ENCODE data around the gene TBX21. TPM values are rescaled to one million over a fixed set of nuclear protein-coding genes. Genes with fewer than 3 reads are reported as not detected.

Gene TBX21
- total RNA-seq, 1 experiment from 2014 or later = not detected

DNA sequence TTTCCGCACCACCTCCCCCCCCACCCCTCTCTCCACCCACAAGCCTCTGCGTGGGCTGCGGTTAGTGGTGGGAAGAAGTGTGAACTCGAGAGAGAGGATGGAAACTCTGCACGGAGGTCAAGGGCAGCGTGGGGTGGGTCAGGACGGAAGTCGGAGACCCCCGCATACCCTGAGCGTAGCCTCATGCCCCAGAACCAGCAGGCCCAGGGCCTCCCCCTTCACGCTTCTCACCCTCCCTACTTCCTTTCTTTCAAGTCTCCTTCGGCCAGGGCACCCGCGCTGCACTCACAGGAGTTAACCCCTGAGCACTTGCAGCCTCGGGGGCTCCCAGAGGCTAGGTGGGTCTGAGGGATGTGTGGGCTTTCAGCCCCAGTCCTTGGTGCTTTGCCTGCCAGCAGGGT is 29.8 kb upstream of the TBX21 start:
- ChIA-PET CTCF (no interaction called here), POLR2A (no interaction called here)
- no TSS peak for BruUV-seq (replicated peaks)
- Mint-ChIP-seq H3K9me3 (ENCODE audit: unreplicated experiment) (no peaks in the 10 kb centered on the region), H3K4me1 (ENCODE audit: insufficient read depth, unreplicated experiment) (peaks cover 8% of the 10 kb centered on the region), H3K36me3 (ENCODE audit: insufficient read depth, unreplicated experiment) (no peaks in the 10 kb centered on the region), H3K27ac (ENCODE audit: low read depth, unreplicated experiment) (no peak overlapping the region), H3K4me3 (ENCODE audit: unreplicated experiment) (no peak overlapping the region), H3K27me3 (ENCODE audit: insufficient read depth, unreplicated experiment) (peaks cover 43% of the 10 kb centered on the region)
- no peak for DNase-seq (ENCODE audit: unreplicated experiment)
- TF ChIP-seq CTCF (IDR thresholded peaks at IDR 0.05; ENCODE audit: unreplicated experiment) = no peak
- intact Hi-C loops (cut with micrococcal nuclease) = no loop called here

DNA sequence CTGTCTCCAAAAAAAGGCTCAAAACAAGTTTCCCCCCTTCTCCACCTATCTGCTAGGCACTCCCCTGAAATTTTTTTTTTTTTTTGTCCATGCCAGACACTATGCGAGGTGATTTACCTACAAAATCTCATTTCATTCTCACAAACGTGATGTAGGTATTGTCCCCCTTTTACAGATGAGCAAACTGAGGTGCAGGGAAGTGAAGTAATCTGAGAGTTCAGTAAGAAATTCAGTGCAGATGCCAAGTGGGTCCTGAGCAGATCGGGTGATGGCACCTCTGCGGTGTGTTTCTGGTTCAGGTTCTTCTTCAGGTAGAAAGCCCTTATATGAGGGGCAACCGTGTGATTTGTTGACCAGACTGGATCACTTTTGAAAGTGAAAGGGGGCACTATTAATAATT is 29.4 kb upstream of the TBX21 start:
- peaks cover 43% of the 10 kb centered on the region for H3K27me3 Mint-ChIP-seq (ENCODE audit: insufficient read depth, unreplicated experiment)

DNA sequence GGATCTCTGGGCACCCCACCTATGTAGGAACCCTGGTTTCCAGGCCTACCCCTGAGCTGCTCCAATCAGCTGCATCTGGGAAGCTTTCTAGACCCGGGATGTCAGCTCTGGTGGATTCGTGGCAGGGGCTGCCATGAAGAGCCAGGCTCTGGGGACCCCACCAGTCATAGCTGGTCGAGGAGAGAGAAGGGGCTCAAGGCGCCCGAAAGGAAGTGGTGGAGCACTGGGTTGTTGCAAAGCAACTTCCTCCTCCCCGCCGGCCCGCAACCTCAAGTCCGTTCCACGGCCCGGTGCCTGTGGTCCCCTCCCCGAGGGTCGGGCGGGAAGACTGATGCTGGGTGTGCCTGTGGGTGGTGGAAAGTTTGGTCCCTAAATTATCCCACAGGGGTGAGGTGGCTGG is 28.9 kb upstream of the TBX21 start:
- TF ChIP-seq CTCF (IDR thresholded peaks at IDR 0.05; ENCODE audit: unreplicated experiment) = no peak
- POLR2A ChIA-PET = no interaction called here
- H3K27me3 Mint-ChIP-seq (ENCODE audit: insufficient read depth, unreplicated experiment) = peaks cover 43% of the 10 kb centered on the region
- no peak overlapping the region for H3K4me3 Mint-ChIP-seq (ENCODE audit: unreplicated experiment)
- no peaks in the 10 kb centered on the region for H3K36me3 Mint-ChIP-seq (ENCODE audit: insufficient read depth, unreplicated experiment)
- no peak overlapping the region for H3K27ac Mint-ChIP-seq (ENCODE audit: low read depth, unreplicated experiment)
- no peaks in the 10 kb centered on the region for H3K9me3 Mint-ChIP-seq (ENCODE audit: unreplicated experiment)
- no TSS peak for BruUV-seq (replicated peaks)
- CTCF ChIA-PET = no interaction called here
- DNase-seq (ENCODE audit: unreplicated experiment) = no peak
- H3K4me1 Mint-ChIP-seq (ENCODE audit: insufficient read depth, unreplicated experiment) = peaks cover 8% of the 10 kb centered on the region
- intact Hi-C loops (cut with micrococcal nuclease) = no loop called here

More for the DNA sequence above, 29.4 kb upstream of the TBX21 start:
- ChIA-PET POLR2A (no interaction called here), CTCF (no interaction called here)
- Mint-ChIP-seq H3K4me3 (ENCODE audit: unreplicated experiment) (no peak overlapping the region), H3K27ac (ENCODE audit: low read depth, unreplicated experiment) (no peak overlapping the region), H3K36me3 (ENCODE audit: insufficient read depth, unreplicated experiment) (no peaks in the 10 kb centered on the region), H3K9me3 (ENCODE audit: unreplicated experiment) (no peaks in the 10 kb centered on the region), H3K4me1 (ENCODE audit: insufficient read depth, unreplicated experiment) (peaks cover 8% of the 10 kb centered on the region)
- BruUV-seq (replicated peaks) = no TSS peak
- DNase-seq (ENCODE audit: unreplicated experiment) = no peak
- no peak for TF ChIP-seq CTCF (IDR thresholded peaks at IDR 0.05; ENCODE audit: unreplicated experiment)
- intact Hi-C loops (cut with micrococcal nuclease) = no loop called here

- H3K4me3 Mint-ChIP-seq (ENCODE audit: unreplicated experiment) = no peak overlapping the region
- ChIA-PET CTCF (no interaction called here), POLR2A (no interaction called here)
- no peak for TF ChIP-seq CTCF (IDR thresholded peaks at IDR 0.05; ENCODE audit: unreplicated experiment)
- intact Hi-C loops (cut with micrococcal nuclease) = no loop called here
- no peak for DNase-seq (ENCODE audit: unreplicated experiment)
- H3K36me3 Mint-ChIP-seq (ENCODE audit: insufficient read depth, unreplicated experiment) = no peaks in the 10 kb centered on the region
- peaks cover 8% of the 10 kb centered on the region for H3K4me1 Mint-ChIP-seq (ENCODE audit: insufficient read depth, unreplicated experiment)
- no peak overlapping the region for H3K27ac Mint-ChIP-seq (ENCODE audit: low read depth, unreplicated experiment)
- H3K27me3 Mint-ChIP-seq (ENCODE audit: insufficient read depth, unreplicated experiment) = peaks cover 43% of the 10 kb centered on the region
- no TSS peak for BruUV-seq (replicated peaks)
- no peaks in the 10 kb centered on the region for H3K9me3 Mint-ChIP-seq (ENCODE audit: unreplicated experiment)
Observed at GRCh38 chr17:47704736-47705135, 28.3 kb upstream of the TBX21 start.
